Middle frontal gyrus (tissue), 1 donor: ENCODE results near the gene RABGAP1L.

Source experiments
- DNase-seq: peaks from one replicate; pipeline ENCODE4 v3.0.0-alpha.2; 2015; ENCODE audit warnings: low spot score; ENCODE audit errors: extremely low spot score

The RABGAP1L gene

GRCh38 chr1:174743654-174744561 lies 584.6 kb downstream of the RABGAP1L start:
- DNase-seq: no peak

DNA sequence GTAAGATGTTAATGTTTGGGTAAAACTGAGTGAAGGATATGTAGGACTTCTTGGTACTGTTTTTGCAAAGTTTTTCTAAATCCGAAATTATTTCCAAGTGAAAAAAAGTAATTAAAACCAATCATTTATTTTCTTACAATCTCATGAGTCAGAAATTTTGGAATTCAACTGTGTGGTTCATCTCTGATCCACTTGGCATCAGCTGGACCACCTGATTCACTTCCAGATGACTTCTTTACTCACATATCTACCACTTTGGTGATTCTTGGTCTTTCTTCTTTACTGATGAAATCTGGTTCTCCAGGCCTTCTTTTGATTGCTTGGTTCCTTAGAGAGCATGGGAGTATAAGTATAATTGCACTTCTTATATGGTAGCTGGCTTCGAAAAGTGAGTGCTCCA lies 585.6 kb downstream of the RABGAP1L start:
- no peak for DNase-seq

GRCh38 chr1:174746024-174746808 lies 586.9 kb downstream of the RABGAP1L start:
- no peak for DNase-seq

DNA sequence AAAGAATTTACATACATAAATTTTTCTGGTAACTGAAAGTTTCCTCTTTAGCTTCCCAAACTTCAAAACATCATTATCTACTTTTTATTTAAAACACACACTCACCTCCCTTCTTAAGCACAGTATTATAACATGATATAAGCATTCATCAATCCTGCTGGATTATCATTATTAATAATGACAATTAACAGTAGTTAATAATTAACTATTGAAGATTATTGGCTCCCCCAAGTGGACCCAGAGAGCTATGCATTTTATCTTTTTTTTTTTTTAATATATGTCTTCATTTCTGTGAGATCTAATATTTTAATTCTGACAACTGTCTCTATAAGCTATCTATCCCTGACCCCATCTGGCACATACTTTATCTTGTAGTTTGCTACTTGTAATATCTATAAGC lies 588.3 kb downstream of the RABGAP1L start:
- DNase-seq: no peak

GRCh38 chr1:174748586-174748985 lies 589.3 kb downstream of the RABGAP1L start:
- DNase-seq: no peak

DNA sequence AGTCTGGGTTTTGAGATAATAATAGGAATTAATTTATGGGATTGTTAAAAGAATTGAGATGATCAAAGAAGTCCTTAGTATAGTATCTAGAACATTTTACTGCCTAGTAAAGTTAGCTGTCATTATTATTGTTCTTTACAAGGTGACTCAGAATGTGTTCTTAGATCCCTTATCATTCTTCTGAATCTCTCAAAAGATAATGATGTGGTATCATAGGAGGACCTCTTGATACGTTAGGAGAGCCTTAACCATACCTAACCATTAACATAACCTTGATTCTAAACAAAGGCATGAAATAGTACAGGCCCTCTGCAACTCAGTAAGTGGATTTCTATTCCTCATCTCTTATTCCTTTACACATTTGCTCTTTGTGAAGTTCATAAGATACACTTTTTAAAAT lies 593.8 kb downstream of the RABGAP1L start:
- no peak for DNase-seq

GRCh38 chr1:174761335-174761734 lies 602.0 kb downstream of the RABGAP1L start:
- no peak for DNase-seq

GRCh38 chr1:174761901-174762585 lies 602.7 kb downstream of the RABGAP1L start:
- no peak for DNase-seq

- DNase-seq: no peak
These were observed 604.9 kb downstream of the RABGAP1L start for GRCh38 chr1:174764191-174764590.

DNA sequence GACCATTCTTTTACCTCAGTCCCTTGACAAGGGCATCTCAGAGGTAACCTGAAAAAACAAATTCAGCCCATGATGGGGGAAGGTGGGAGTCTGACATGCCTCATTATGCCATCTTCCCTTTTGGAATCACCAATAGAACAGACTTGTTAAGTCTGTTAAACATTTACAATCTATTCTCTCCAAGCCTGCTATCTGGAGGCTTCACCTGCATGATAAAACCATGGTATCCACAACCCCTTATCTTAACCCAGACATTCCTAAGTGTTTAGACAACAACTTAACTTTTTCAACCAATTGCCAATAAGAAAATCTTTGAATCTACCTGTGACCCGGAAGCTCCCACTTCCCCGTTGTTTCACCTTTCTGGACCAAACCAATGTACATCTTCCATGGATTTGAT lies 607.4 kb downstream of the RABGAP1L start:
- no peak for DNase-seq

GRCh38 chr1:174768516-174768915 lies 609.2 kb downstream of the RABGAP1L start:
- no peak for DNase-seq

GRCh38 chr1:174768949-174769348 lies 609.6 kb downstream of the RABGAP1L start:
- no peak for DNase-seq

- DNase-seq: peak; percentile 53
These were observed 610.7 kb downstream of the RABGAP1L start for GRCh38 chr1:174769961-174770549.

DNA sequence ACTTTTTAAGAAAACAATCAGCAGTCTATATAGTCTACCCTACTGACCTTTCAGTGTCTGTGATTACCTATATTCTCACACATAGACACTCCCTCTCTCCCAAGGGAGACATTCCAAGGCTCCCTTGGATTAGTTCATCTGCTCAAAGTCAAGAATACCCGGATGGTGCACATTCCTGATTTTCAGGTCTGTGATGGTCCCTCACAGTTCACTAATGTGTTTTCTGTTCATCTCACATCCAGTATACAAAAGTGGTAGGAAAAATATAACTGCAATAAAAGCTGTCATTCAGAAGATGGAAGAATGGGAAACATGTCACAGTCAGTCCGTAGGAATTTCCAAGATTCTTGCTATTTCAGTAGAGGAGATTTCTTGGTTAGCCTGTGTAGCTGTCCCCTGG lies 616.3 kb downstream of the RABGAP1L start:
- no peak for DNase-seq

DNA sequence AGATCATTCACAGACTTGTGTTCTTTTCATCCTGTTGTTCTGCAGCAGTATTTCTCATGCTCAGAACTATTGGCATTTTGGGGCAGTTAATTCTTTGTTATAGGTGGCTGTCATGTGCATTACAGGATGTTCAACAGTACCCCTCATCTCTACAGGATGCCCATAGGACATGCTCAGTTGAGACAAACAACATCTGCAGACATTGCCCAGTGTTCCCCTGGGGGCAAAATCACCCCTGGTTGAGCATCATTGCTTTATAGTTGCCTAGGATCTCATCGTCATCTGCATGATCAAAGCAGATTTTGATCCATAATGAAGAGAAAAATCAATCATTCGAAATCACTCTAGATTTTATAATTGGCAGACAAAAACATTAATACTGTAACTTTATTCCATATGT lies 617.9 kb downstream of the RABGAP1L start:
- no peak for DNase-seq

DNA sequence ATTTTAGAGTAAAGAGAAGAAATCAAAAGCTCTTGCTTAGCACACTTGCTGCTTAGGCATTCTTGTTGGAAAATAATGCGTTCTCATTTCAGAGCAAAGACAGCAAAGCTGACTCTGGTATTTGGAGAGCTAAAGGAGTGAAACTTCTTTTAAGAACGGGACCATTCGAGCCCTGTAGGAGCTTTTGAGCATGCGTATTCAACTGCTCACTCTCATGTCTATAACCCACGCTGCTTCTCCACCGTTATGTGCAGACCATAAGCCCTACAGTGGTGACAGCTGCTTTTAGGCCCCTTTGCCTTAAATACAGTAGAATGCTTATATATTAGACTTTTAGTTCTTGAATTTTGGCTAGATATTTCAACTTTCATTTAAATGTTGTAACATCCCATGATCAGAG lies 626.2 kb downstream of the RABGAP1L start:
- DNase-seq: no peak

DNA sequence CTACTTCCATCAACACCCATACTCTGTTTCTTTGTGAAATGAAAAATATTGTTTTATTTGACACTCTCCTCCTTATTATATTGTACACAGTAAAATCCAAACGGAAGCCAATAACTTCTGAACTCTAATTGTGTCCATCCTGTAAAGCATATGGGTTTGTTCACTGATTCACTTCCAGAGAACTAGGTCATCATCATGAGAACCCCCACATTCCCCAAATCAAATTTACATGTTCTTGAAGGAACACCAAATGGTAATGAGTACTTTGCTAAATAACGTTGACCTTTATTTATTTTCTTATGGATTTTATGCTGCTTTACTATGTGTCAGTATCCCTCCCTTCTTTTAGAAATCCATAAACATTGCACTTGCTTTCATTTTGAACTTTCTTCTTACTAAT lies 627.0 kb downstream of the RABGAP1L start:
- no peak for DNase-seq

DNA sequence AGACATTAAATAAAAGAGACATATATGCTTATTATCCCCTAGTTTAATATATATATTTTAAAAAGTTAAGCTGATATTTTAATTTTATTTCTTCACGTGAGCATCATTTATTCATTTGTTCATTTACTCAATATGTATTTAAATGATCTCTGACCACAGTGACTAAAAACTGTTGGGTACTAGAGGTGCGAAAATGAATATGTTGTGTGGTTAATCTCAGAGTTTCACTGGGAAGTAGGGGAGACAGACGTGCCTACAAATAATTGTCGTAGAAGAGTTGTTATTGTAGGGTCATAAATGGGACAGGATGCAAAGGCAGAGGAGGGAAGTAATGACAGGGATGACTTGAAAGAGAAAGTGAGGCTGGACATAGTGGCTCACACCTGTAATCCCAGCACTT lies 627.4 kb downstream of the RABGAP1L start:
- no peak for DNase-seq

- DNase-seq: no peak
These were observed 629.7 kb downstream of the RABGAP1L start for GRCh38 chr1:174788981-174789380.

GRCh38 chr1:174789399-174789798 lies 630.1 kb downstream of the RABGAP1L start:
- DNase-seq: no peak

DNA sequence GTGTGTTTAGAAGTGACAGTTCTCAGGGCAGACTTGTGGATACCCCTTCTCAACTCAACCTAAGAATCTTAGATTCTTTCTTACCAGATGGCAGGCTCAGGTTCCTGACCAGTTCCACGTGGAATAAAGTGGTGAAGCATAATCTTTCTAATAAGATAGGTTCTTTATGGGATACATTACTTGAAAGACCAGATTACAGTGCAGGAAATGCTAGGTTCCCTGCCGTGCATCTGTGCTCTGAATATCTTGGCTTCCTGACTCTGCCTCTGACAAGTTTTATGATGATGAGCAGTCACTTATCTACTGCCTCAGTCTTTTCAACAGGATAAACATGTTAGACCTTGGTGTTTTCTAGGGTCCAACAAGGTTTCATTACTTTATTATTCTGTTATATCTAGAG lies 632.5 kb downstream of the RABGAP1L start:
- DNase-seq: no peak

DNA sequence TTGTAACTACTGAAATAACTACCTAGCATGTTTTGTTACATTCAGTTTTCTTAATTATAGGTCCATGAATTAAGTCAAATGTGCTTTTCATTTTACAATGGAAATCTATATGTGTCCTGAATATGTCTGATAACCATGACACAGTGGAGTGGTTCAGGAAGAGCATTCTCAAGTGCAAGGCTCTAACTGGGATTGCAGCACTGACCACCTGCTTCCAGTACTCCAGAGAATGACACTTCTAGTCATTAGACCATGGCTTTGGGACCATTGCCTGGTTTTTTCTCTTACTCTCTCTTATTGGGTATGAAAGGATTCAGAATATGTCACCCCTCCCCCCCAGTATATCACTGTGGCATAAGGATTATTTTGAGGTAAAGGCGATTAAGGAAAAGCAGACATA lies 635.5 kb downstream of the RABGAP1L start:
- no peak for DNase-seq
